Skin epidermis (tissue), 12 donors: ENCODE results near the gene WFDC12.

Source experiments
- H3K27ac ChIP-seq, 21 experiments: fragments of 200-600 bp; sonication (generic) in 11 of 21; one replicate each; pipeline ENCODE4 v1.5.0; 2020; ENCODE audit warnings: mild to moderate bottlenecking in 3 of 21, inconsistent platforms in 2 of 21, moderate library complexity in 2 of 21
- H3K4me3 ChIP-seq, 7 experiments: fragments of 200-600 bp; sonication (generic) in 2 of 7; one replicate each; pipeline ENCODE4 v1.5.0; 2020; ENCODE audit warnings: inconsistent platforms in 2 of 7, mild to moderate bottlenecking in 2 of 7, moderate library complexity in 1 of 7

The WFDC12 gene

DNA sequence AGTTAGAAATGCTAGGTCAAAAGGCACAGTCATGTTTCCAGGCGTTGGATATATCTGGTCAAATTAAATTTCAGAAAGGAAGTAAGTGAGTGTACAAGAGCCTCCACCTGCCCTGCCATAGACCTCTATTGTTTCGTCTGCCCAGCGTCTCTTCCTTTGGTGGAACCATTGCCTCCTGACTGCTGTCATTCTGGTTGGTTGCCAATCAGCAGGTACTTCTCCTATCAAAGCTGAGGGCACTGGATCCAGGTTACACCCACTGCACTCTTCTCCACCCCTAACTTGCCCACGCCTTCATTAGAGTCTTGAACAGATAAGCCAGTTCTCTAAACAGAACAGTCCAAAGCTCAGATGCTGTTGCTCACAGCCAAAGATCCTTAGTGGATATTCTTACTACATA is 6.7 kb downstream of the WFDC12 start:
- no peak overlapping the region for H3K4me3 ChIP-seq

DNA sequence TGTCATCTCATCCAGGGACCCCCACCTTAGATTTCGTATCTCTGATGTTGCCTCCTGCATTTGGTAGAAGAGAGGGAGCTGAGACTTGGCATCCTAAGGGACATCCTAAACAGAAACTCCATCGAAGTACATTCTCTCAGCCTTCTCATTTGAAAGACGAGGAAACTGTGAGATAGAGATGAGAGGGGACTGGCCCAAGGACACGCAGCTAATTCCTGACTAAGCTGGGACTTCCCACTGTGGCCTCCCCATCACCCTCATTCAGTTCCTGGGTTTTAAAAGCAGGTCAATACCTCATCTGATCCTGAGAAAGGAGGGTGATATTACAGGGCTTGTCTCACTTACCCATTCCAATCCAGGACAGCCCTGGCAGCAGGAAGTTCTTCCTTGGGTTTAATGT is 8.4 kb downstream of the WFDC12 start:
- Histone ChIP-seq H3K4me3 (no peak overlapping the region), H3K27ac (peak overlapping the region in 15 of 21 experiments; percentile 14 to 93 (median 76))

More for the DNA sequence above, 6.7 kb downstream of the WFDC12 start:
- no peak overlapping the region for H3K27ac ChIP-seq

DNA sequence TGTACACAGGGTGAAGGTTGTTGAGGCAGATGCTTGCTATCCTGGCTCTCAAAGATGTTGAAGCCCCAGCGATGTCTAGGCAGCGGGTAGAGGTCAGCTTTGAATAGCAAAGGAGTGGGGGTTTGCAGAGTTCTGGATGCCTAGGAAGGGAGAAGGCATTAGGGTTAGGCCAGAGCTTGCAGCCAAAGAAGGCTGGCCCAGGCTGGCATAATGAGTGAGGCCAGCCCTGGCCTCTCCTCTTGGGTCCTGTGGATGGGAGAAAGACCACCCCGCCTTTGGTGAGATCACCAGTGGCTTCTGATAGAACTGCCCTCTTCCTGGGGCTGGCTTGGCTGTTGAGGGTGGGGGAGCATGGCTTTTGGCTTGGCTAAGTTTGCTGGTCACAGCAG is 8.9 kb downstream of the WFDC12 start:
- Histone ChIP-seq H3K4me3 (peak overlapping the region in 1 of 7 experiments; percentile 30), H3K27ac (peak overlapping the region in 16 of 21 experiments; percentile 14 to 93 (median 76))

DNA sequence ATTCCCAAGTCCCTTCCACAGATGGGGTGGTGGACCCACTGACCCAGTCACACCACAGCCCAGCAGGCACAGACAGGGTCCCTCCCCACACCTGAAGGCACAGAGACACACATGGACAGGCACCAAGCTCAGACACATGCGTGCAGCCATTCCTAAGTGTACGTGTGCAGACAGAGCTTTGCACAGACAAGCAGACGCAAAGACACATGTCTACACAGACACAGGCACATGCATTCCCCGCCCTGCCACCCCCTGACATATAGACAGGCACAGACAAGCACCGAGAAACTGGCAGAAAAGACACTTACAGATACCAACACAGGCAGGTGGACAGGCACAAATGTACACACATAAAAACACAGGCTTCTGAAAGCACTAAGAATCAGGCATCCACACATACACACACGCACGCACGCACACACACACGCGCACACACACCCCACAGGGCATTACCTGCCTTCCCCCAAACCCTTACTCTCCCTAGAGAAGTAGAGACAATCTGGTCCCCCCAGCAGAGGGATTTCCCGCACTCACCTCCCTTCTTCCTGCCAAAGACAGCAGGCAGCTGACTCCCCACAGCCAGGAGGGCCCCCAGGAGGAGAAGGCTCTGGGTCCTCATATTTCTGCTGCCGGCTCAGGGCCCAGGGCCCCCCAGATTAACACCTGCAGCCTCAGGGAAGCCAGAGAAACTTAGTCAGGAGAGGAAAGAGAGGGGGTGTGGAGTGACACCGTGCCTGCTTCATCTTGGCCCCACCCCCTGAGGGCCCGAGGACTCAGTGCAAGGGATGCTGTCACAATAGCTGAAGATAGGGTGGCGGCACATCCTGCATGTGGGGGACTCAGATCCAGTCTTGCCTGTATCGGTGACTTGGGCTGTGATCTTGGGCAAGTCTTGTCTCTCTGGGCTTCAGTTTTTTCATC is 9.5 kb downstream of the WFDC12 start, which contains the start of gene WFDC5:
WFDC5 (minus strand) TSS at position 710 of the 921 bp plus-strand sequence; CDS start at position 619, 91 bp downstream.
- Histone ChIP-seq H3K4me3 (peak within 1 kb of the TSS in 3 of 7 experiments; percentile 26 to 30 (median 27)), H3K27ac (peak within 1 kb of the TSS in 19 of 21 experiments; percentile 23 to 93 (median 73))

DNA sequence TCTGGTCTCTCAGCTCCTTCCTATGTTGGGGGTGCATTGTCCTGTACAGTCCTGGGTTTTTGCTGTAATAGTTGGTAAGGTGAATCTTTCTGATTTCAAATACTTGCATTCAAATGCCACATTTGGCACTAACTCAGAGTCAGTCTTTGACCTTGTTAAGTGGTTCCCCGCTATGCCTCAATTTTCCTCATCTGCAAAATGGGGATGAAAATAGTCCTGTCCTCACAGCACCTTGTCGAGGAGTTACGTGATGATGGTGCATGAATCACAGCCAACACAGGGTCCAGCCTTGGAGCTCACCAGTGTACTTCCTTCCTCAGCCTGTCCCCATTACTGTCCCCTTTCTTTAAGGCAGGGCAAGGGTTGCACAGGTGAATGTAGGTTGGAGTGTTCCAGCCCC is 10.4 kb downstream of the WFDC12 start:
- Histone ChIP-seq H3K27ac (peak overlapping the region in 13 of 21 experiments; percentile 17 to 93 (median 77)), H3K4me3 (peak overlapping the region in 2 of 7 experiments; percentile 15 to 27)

DNA sequence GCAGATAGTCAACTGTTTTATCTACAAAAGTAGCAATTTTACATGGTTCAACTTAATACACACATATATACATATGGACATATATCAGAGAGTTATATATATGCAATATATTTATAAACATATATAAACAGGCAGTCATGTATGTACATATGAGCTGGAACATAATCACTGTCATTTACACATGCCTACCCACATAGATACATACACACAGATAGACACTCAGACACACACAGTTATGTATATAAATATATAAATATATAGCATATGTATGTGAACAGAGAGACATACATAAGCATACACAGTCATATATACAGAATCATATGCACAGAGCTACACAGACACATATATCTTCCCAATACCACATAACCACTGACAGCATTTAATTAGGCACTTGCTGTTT is 11.5 kb downstream of the WFDC12 start:
- H3K4me3 ChIP-seq, result peak overlapping the region in 1 of 7 experiments; percentile 4
- peak overlapping the region in 8 of 21 experiments; percentile 17 to 93 (median 72) for H3K27ac ChIP-seq

DNA sequence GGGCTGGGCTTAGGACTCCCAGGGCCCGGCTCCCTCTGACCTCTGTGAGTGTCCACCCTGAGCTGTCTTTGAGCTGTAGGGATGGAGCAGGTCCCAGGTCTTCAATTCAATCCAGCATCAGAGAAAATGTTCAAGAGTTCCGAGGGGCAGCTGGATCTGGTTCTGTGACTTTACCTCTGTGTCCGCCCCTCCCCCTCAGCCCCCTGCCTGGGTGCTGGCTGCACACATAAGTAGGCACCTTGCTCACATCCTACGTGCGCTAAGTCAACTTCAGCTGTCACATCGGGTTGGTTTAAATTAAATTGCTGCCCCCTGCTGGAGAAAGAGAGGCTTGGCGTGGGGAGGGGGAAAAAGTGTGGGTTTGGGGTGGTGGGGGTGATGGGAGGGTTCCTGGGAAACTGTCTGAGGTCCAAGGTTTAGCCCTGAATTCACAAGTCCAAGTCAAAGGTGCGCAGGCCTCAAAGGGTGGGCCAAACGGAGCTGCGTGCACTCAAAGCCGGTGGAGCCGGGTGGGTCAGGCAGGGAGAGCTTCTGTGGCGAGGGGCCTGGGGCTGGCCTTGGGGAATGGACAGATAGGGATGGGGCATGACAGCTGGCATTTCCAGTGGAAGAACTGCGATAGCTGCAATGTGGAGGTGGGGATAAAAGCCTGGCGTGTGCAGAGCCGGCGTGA is 12.3 kb downstream of the WFDC12 start:
- H3K4me3 ChIP-seq, result no peak overlapping the region
- H3K27ac ChIP-seq, result no peak overlapping the region

DNA sequence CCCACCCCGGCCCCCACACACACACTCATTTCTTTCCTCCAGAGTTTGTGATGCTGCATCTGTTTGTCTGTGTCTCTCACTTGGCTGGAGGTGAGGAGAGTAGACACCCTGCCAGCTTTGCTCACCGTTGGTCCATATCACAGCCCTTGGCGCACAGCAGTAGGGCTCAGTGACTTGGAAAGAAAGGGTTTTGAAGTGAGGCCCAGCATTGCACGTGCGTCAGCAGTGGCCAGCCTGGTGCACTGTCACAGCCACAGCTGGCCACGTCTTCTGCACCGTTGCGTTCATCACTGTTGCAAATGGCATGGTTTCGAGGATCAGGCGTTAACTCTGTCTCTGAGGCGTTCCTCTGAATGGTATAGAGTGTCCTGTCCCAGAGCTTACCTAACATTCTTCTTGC is 13.0 kb downstream of the WFDC12 start:
- Histone ChIP-seq H3K27ac (no peak overlapping the region), H3K4me3 (no peak overlapping the region)

DNA sequence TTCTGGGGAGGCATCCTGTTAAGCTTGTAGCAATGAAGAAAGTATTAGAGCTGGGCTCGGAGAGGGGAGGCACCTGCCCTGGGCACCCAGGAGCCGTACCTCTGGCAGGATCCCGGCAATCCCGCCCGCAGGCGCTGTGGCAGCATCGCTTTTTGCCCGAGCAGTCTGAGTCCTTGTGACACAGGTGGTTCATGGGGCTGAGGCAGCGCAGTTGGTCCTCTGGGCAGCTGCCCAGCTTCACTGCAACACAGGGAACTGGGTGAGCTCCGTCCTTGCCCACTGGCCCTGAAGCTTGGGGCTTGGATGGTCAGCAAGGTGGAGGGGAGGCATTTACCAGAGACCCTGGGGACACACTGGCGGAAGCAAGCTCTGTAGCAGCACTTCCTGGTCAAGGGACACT is 14.0 kb downstream of the WFDC12 start:
- H3K27ac ChIP-seq, result no peak overlapping the region

DNA sequence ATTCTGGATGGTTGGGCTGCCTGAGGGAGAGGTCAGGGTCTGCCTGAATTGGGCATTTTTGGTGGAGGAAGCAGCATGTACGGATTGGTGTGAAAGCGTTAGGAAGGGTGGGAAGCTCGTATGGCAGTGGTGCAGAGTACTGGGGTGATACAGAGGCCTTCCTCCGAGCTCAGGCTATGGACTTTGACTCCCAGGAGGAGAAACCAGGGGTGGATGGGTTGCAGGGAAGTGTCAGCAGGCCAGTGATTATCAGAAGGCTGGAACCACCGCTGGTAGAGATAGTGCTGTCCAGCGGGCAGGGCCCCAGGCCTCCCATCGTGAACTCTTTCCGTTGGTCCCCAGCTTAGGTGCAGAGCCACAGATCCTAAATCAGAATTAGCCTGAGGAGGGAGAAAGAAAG is 14.6 kb downstream of the WFDC12 start:
- Histone ChIP-seq H3K27ac (no peak overlapping the region), H3K4me3 (no peak overlapping the region)

More for the DNA sequence above, 14.0 kb downstream of the WFDC12 start:
- H3K4me3 ChIP-seq, result no peak overlapping the region

DNA sequence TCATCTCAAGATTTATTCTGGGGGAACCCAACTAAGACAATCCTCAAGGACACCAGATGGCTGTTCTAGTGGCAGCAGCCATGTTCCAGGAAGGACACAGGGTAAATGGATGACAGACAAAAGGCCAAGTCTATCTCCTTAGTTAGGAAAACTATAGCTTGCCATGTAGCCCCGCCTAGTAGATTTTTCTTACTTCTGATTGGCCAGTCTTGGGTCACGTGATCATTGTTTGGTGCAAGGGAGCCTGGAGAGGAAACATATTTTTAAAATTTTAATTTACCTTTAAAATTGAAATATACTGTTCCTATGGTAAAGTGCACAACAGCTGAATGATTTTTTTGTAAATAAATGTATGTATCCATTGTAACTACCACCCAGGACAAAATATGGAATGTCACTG is 18.9 kb downstream of the WFDC12 start:
- no peak overlapping the region for H3K27ac ChIP-seq

DNA sequence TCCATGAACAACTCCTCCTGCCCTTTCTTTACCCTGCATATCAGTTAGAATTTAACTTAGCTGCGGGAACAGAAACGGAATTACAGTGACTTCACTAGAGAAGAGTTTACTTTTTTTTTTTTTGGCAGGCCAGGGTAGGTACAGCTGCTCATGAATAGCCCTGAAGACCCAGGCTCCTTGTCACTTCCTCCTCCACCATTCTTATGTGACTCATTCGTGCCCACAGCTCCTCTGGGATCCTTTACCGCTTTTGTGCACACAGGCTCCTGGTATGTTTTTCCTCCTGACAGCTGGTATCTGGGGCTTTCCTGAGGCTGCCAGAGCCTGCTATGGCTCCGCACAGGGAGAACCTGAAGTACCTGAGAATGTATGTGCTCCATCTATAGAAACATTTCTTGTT is 19.5 kb downstream of the WFDC12 start:
- no peak overlapping the region for H3K4me3 ChIP-seq
- H3K27ac ChIP-seq, result no peak overlapping the region

More for the DNA sequence above, 18.9 kb downstream of the WFDC12 start:
- H3K4me3 ChIP-seq, result no peak overlapping the region

DNA sequence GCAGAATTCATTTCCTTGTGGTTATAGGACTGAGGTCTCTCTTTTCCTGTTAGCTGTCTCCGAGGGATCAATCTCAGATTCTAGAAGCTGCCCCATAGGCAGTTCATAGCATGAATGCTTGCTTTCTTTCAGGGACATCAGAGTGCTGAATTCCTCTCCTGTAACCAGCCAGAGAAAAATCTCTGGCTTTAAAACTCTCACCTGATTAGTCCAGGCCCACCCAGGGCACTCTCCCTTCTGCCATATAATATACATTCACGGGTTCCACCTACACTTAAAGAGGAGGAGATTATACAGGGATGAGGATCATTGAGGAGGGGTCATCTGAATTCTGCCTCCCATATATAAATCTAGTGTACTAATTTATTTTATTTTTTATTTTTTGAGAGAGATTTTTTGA is 21.2 kb downstream of the WFDC12 start:
- Histone ChIP-seq H3K4me3 (no peak overlapping the region), H3K27ac (no peak overlapping the region)

DNA sequence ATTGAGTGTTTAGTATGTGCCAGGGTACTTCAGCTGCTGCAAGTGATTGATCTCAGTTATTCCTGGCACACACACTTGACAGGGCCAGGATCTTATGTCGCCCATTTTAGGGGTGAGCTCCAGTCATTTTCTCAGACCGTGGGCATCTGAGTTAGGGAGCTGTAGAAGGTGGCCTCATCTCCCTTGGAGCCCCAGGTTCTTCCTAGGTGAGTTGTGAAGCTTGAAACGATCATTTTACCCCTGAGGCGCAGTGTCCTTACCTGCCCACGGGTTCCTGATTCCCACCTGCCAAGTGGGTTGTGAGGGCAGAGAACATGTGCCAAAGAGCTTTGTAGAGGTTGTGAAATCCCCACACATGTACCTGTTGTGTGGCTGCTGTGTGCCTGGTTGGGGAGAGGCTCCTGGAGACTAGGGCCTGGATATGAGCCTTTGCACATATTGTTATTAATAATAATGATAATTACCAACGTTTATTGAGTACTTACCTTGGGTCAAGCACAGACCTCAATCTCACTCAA is 22.9 kb downstream of the WFDC12 start:
- no peak overlapping the region for H3K4me3 ChIP-seq
- no peak overlapping the region for H3K27ac ChIP-seq

DNA sequence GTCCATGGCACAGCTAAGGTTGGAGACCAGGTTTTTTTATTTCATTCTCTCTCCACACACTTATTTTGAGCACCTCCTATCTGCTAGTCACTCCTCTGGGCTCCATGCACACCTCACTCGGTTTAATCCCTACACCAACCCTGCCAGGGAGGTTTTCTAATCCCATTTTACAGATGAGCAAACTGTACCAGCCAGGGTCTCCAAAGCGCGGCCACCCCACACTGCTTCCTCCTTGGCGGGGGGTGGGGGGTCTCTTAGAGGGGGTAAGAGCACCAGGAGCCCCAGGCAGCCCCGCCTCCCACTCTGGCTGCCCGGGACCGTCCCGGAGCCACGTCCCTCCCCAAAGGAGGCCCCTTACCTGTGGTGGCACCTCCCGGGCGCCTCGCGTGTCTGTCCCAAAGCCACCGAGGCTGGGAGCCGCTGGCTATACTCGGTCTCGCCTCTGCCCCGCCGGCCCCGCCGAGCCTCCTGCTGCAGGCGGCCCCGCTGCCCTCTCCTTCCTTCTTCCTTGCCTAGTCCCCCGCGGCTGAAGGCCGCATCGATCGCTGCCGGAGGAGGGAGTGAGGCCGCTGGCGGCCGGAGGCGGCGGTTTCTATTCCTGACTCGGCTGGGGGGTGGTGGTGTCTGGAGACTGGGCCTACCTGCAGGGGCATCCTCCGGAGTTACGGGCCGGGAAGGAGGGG is 23.6 kb downstream of the WFDC12 start, which contains the start of gene KCNS1:
KCNS1 (minus strand) TSS at position 565 of the 683 bp plus-strand sequence. CDS start 1,891 bp downstream, outside the sequence.
- Histone ChIP-seq H3K4me3 (no peak within 1 kb of the TSS), H3K27ac (no peak within 1 kb of the TSS)

DNA sequence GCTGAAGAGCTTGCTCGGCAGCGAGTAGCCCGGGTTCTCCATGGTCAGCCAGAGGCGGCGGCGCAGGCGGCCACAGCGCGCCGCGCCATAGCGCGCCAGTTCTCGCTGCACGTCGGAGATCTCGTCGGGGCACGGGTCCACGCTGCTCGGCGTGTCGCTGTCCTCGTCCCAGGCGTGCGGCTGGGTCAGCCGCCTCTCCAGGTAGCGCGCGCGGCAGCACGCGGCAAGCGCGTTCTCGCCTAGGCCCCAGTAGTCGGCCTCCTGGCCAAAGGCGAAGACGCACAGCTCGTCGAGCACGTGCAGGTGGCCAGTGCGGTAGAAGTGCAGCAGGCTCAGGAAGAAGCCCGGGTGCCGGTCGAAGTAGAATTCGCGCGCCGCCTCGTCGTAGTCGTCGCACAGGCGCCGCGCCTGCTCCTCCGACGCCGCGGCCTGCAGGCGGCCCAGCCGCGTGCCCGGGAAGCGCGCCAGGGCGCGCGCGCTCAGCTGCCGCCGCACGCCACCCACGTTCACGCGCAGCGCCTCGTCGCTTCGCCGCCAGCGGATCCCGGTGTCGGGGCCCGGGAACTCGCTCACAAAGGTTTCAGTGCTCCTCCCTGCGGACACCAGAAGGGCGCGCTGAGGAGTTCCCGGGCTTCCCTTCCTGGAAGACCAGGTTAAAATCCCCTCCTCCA is 26.0 kb downstream of the WFDC12 start:
- H3K4me3 ChIP-seq, result peak overlapping the region in 3 of 7 experiments; percentile 3 to 18 (median 7)

DNA sequence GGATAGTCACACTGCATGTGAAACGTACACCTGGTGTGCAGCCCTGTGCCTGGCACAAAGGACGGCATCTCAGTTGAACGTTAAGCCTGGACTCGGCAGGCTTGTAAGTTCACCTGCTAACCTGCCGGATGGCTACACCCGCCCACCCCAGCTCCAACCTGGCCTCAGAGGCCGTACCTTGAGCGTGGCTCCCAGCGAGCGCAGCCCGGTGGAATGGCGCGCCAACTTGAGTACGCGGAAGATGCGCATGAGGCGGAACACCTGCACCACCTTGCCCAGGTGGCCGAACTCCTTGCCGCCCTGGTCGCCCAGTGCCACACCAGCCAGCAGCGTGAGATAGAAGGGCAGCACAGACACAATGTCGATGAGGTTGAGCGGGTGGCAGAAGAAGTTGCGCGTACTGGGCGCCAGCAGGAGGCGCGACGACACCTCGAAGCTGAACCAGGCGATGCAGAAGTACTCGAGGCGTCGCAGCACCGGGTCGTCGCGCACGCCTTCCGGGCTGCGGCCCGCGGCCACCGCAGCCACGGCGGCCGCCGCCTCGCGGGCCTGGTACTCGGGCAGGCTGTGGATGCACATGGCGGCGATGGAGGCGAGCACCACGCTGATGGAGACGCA is 26.7 kb downstream of the WFDC12 start:
- H3K4me3 ChIP-seq, result peak overlapping the region in 2 of 7 experiments; percentile 3 to 7
- H3K27ac ChIP-seq, result no peak overlapping the region

More for the DNA sequence above, 26.0 kb downstream of the WFDC12 start:
- no peak overlapping the region for H3K27ac ChIP-seq

DNA sequence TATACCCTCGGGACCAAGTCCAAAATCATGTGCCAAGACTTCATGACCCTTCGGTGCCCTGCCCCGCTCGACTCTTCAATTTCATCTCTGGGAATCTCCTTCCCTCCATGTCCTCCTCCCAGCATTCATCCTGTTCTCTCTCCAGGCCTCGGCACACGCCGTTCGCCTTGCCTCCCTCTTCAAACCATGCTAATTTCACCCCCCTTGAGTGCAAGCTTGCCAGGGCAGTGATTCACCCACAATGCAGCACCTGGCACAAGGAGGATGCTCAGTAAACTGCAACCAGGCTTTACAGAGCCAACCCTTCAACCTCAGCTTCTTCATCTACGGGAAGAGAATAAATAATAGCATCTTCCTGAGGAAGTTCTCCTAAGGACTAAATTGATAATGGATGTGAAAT is 27.5 kb downstream of the WFDC12 start:
- H3K4me3 ChIP-seq, result no peak overlapping the region
- H3K27ac ChIP-seq, result no peak overlapping the region

DNA sequence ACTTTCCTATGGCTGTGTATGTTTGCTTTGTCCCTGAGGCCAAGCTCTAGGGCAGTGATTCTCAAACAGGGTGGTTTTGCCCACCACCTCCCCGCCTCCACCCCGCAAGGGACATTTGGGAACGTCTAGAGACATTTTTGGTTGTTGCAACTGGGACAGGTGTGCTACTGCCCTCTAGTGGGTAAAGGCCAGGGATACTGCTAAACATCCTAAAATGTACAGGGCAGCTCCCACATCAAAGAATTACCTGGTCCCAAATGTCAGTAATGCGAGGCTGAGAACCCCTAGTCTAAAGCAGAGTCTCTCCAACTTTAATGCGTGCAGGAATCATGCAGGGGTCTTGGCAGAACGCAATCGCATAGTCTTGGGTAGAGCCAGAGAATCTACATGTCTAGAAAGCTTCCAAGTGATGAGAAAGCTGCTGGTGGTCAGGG is 28.4 kb downstream of the WFDC12 start:
- Histone ChIP-seq H3K4me3 (no peak overlapping the region), H3K27ac (no peak overlapping the region)
